ENCODE measurements around the gene TM9SF1. TPM values are rescaled to one million over a fixed set of nuclear protein-coding genes. Genes with fewer than 3 reads are reported as not detected.

Gene TM9SF1
- total and polyA plus RNA-seq, 9 of the 15 experiments (the other 6 are each of a cell fraction or from before 2014, with no cell fraction given) = 5.3 to 20.3 (median 11.8) TPM

GRCh38 chr14:24233538-24233866 is 38.3 kb upstream of the TM9SF1 start:
- H2AFZ ChIP-seq (ENCODE audit: low read depth, low read length) = no peak overlapping the region
- CTCF ChIA-PET (ENCODE audit: low intra/inter-chr PET ratio) = no interaction called here
- no peaks in the 10 kb centered on the region for H3K9me1 ChIP-seq (ENCODE audit: control insufficient read depth, insufficient read depth, low read length)
- H3K27ac ChIP-seq (ENCODE audit: extremely low read depth, low read depth, low read length) = peak overlapping the region; percentile 89
- ATAC-seq (no peak), FAIRE-seq (no peak), DNase-seq (ENCODE audit: extremely low read depth in 1 of 4, low spot score in 3 of 4) (peak in 2 of 4 experiments; percentile 16 to 25)
- H3K27me3 ChIP-seq (ENCODE audit: control insufficient read depth in 2 of 2, insufficient read depth in 2 of 2, low read length in 2 of 2) = no peaks in the 10 kb centered on the region
- intact Hi-C loops (cut with micrococcal nuclease) (loop anchor here (2.0 kb wide), 1 partner anchor 17 kb away; the partner anchor contains the start of gene MDP1), in situ Hi-C loops (cut with MboI) (no loop called here)
- BruUV-seq (replicated peaks) = no TSS peak
- H3K4me1 ChIP-seq (replicated peaks in 1 of 2; ENCODE audit: control insufficient read depth in 2 of 2, insufficient read depth in 2 of 2, low read length in 2 of 2) = peaks cover 6 to 15% of the 10 kb centered on the region in 2 experiments
- POLR2A ChIA-PET = interaction anchor here (0.7 to 1.4 kb wide), 2 partner anchors 64 to 85 kb away, joined by 3 read pairs; no protein-coding TSS in a partner anchor
- H3K79me2 ChIP-seq (ENCODE audit: control insufficient read depth, insufficient read depth, low read length) = peaks cover 39% of the 10 kb centered on the region
- no peaks in the 10 kb centered on the region for H3K9me3 ChIP-seq (replicated peaks; ENCODE audit: control insufficient read depth, insufficient read depth, low read depth, low read length)
- peak overlapping the region; percentile 98 for H3K4me2 ChIP-seq (ENCODE audit: insufficient read depth, low read length)
- peaks cover 46% of the 10 kb centered on the region for H3K36me3 ChIP-seq (ENCODE audit: control insufficient read depth, insufficient read depth, low read length)
- H3K4me3 ChIP-seq = peak overlapping the region; percentile 54
- H3K9ac ChIP-seq (ENCODE audit: insufficient read depth in 1 of 2, low read depth in 2 of 2, low read length in 2 of 2) = peak overlapping the region in 1 of 2 experiments; percentile 72; a peak in 3 of 4 replicates
- H4K20me1 ChIP-seq (replicated peaks; ENCODE audit: control insufficient read depth, insufficient read depth, low read length) = no peaks in the 10 kb centered on the region
- TF ChIP-seq RCOR1 (IDR thresholded peaks at IDR 0.05; ENCODE audit: borderline replicate concordance in 1 of 2, low read depth in 2 of 2, low read length in 2 of 2) (peak in 1 of 2 experiments; percentile 82; a peak in 1 of 4 replicates), PKNOX1 (IDR thresholded peaks at IDR 0.05) (peak; percentile 85), KDM1A (IDR thresholded peaks at IDR 0.05) (peak; percentile 61 to 65; a peak in 3 of 4 replicates), PBX2 (CRISPR knock-in tag; IDR thresholded peaks at IDR 0.05; ENCODE audit: low read depth) (0 out of 2 replicates have a peak, but pooled peaks have one; percentile 21), PBX2 (tag; conservative IDR thresholded peaks at IDR 0.05; ENCODE audit: low read depth) (peak; percentile 82), CTBP1 (IDR thresholded peaks at IDR 0.05; ENCODE audit: borderline replicate concordance) (peak; percentile 10; the same call in 1 of the 2 replicates), SRSF9 (IDR thresholded peaks at IDR 0.05; ENCODE audit: borderline replicate concordance, low read depth, low read length) (no peak), NFE2 (IDR thresholded peaks at IDR 0.05; ENCODE audit: low read depth) (peak; percentile 40; the same call in 1 of the 2 replicates), ZNF277 (CRISPR knock-in tag; IDR thresholded peaks at IDR 0.05; ENCODE audit: borderline replicate concordance) (no peak), MCM2 (IDR thresholded peaks at IDR 0.05; ENCODE audit: low read depth) (no peak), MEIS2 (IDR thresholded peaks at IDR 0.05; ENCODE audit: partially characterized antibody) (peak; percentile 93), DACH1 (IDR thresholded peaks at IDR 0.05; ENCODE audit: partially characterized antibody) (peak; percentile 6), TEAD1 (CRISPR knock-in tag; IDR thresholded peaks at IDR 0.05) (0 out of 4 replicates have a peak, but pooled peaks of 1 of the 2 experiments have one; percentile 25), EP300 (IDR thresholded peaks at IDR 0.05; ENCODE audit: low read length) (peak; percentile 66)
- 10% methylated on average over 2 of the region's 2 CpGs for WGBS (ENCODE audit: insufficient coverage, low coverage, missing lambda C conversion rate)
